GM18868 (cell line): ENCODE measurements around the gene OR1J1.

Experiments used
- ATAC-seq: cut with Tn5 transposase; IDR thresholded peaks from one replicate; pipeline ENCODE4 v1.9.1; 2021; ENCODE audit warnings: mild to moderate bottlenecking, moderate library complexity; ENCODE audit not compliant: unreplicated experiment

The OR1J1 gene, protein sequence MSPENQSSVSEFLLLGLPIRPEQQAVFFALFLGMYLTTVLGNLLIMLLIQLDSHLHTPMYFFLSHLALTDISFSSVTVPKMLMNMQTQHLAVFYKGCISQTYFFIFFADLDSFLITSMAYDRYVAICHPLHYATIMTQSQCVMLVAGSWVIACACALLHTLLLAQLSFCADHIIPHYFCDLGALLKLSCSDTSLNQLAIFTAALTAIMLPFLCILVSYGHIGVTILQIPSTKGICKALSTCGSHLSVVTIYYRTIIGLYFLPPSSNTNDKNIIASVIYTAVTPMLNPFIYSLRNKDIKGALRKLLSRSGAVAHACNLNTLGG

GRCh38 chr9:122477826-122478225 lies at the start of gene OR1J1:
OR1J1 (minus strand) TSS chr9:122477926; CDS start chr9:122477926, 0 bp downstream.
- ATAC-seq, result no peak

GRCh38 chr9:122527193-122527592 lies 49.5 kb upstream of the OR1J1 start, which contains the start of gene OR1N1:
OR1N1 (minus strand) TSS chr9:122527293; CDS start chr9:122527293, 0 bp downstream.
- no peak for ATAC-seq

DNA sequence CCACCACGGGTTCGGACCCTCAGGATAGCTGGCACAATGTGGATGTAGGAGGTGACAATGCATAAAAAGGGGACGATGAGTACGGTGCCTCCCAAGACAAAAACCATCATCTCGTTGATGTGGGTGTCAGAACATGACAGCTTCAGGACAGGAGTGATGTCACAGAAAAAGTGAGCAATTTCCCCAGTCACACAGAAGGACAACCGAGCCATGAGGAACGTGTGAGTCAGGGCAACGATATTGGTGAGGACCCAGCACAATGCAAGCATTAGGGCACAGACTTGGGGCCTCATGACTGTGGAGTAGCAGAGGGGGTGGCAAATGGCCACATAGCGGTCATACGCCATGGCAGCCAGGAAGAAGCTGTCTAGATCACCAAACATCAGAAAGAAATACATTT lies 48.9 kb upstream of the OR1J1 start:
- ATAC-seq, result no peak

- no peak for ATAC-seq
Observed at GRCh38 chr9:122519376-122519775, 41.6 kb upstream of the OR1J1 start.

GRCh38 chr9:122518841-122519240 lies 41.1 kb upstream of the OR1J1 start, which contains the start of gene OR1J4:
OR1J4 (plus strand) TSS chr9:122519141; CDS start chr9:122519141, 0 bp downstream.
- ATAC-seq, result no peak

DNA sequence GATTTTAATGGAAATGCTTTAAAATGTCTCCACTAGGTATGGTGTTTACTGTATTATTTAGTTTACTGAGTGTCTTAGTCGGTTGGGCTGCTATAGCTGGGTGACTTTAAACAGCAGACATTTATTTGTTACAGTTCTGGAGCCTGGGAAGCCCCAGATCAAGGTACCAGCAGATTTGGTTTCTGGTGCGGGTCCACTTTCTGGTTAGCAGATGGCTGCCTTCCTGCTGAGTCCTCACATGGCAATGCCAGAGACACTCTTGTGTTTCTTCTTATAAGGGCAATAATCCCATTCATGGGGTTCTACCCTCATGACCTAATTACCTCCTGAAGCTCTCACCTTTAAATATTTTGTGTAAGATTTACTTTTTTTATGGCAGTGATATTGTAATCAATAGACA lies 40.5 kb upstream of the OR1J1 start:
- no peak for ATAC-seq

GRCh38 chr9:122510502-122510901 lies 32.8 kb upstream of the OR1J1 start, which contains the start of gene OR1J2:
OR1J2 (plus strand) TSS chr9:122510802; CDS start chr9:122510802, 0 bp downstream.
- ATAC-seq, result no peak

DNA sequence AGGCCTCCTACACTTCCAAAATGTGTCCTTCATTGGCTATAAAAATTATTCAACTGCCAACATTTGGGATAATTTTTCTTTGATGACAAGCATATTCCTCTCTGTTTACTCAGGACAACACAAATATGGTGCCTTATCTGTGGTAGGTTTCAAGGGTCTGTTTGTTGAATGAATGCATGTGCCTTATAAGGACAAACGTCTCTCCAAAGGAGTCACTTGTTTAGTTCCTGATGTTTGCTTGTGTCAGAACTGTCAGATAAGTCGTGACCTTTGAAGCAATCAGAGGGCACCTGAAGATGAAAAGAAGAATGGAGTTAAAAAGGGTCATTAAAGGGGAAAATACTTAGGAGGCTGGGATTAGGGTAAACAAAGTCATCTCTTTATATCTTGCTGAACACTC lies 29.2 kb upstream of the OR1J1 start:
- ATAC-seq, result no peak

DNA sequence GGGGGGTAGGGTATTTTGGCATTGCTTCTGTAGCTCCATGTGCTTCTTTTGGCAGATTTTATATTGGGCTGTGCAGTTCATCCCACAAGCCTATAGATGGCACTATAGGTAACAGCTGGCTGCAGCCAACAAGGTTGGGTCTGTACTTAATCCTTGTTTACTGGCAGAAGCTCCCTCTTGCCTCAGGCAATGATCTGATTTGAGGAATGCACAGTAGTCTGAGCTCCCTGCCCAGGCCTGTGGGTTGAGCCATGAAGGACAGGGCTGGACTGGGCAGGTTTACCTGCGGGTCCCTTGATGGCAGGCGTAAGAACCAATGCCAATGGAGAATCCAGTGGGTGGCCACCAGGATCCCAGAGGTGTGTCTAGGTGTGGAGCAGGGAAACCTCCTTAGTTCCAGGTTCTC lies 21.2 kb upstream of the OR1J1 start:
- peak; percentile 74 for ATAC-seq

- no peak for ATAC-seq
Observed at GRCh38 chr9:122479062-122479461, 1.3 kb upstream of the OR1J1 start.

DNA sequence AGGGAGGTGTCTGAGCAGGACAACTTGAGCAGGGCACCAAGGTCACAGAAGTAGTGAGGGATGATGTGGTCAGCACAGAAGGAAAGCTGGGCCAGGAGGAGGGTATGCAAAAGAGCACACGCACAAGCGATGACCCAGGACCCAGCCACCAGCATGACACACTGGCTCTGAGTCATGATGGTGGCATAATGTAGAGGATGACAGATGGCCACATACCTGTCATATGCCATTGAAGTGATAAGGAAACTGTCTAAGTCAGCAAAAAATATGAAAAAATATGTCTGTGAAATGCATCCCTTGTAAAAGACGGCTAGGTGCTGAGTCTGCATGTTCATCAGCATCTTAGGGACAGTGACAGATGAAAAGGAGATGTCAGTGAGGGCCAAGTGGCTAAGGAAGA lies 380 bp downstream of the OR1J1 start:
- no peak for ATAC-seq

DNA sequence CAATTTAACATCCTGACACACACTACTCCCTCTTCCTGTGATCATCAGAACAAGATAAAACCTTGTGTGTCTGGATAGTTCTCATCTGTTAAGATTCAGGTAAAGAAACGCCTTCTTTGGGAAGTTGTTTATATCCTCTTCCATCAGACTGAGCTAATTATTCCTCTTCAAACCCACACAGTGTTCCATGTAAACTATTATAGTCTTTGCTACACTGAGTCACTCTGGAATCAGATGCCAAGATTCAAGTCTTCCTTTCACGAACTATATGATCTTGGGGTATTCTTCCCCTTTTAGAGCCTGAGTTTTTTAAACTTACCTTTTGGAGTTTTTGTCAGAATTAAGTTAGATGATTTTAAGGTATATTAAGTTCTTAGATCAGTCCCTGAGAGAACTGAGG lies 2.0 kb downstream of the OR1J1 start:
- no peak for ATAC-seq

DNA sequence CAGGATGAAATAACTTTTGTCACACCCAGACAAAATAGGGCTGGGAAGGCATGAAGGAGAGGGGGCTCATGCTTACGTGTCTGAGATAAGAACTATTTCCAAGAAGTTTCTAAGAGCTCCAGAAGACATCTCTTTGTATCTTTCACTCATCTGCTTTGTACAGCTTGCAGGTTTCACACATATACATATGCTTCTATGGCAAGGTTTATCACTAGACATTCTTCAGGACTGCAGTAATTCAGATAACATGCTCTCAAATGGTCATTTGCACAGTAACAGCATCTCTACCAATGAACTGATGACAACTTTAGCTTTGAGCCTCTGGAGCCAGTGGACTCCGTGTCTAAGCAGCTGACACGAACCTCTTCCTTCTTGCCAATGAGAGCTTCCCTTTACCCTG lies 3.2 kb downstream of the OR1J1 start:
- ATAC-seq, result no peak

DNA sequence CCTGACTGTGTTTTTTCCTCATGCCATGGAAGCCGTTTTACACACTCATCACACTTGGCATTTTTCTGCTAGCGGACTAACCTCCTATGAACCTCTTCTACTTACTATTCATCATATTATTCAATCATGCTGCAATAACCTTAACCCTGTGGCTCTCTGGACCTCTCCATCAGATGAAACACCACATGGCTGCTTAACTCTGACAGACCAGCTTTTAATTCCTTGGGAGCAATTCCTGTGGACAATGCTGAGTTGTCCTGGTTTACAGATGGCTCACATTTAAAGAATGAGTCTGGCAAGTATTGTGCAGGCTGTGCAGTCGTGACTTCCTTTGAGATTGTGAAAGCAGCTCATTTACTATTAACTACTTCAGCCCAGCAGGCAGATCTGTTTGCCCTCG lies 9.0 kb downstream of the OR1J1 start:
- no peak for ATAC-seq

- ATAC-seq, result no peak
Observed at GRCh38 chr9:122466456-122466855, 11.3 kb downstream of the OR1J1 start.

GRCh38 chr9:122464633-122465567 lies 12.8 kb downstream of the OR1J1 start:
- peak; percentile 86 for ATAC-seq

DNA sequence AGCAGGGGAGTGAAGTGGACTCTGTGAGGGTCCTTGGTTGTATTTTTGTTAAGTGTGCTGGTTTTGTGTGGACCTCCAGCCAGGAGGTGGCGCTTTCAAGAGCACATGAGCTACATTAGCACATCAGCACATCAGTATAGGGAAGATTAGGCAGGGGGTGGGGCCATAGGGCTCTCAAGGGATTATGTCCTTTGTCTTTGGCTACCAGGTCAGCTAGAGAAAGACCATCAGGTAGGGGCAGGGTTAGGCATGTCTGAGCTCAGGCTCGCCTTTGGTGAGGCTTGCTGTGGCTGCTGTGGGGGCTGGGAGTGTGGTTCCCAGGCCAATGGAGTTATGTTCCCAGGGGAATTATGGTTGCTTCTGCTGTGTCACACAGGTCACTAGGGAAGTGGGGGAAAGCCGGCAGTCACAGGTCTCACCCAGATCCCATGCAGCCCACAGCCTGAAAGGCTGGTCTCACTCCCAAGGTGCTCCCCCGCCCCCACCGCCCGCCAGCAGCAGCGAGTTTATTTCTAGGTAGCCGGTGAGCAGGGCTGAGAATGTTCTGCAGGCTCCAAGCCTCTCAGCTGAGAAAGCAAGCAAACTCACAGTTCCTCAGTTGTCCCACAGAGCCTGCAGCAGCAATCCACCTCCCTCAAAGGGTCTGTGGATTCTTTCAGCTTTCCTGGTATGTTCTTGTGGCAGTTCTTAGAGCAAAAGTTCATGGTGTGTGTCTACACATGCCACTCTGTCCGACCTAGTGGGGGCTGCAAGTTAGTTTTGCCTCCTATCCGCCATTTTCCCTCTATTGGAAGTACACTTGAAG lies 13.7 kb downstream of the OR1J1 start:
- ATAC-seq, result no peak

DNA sequence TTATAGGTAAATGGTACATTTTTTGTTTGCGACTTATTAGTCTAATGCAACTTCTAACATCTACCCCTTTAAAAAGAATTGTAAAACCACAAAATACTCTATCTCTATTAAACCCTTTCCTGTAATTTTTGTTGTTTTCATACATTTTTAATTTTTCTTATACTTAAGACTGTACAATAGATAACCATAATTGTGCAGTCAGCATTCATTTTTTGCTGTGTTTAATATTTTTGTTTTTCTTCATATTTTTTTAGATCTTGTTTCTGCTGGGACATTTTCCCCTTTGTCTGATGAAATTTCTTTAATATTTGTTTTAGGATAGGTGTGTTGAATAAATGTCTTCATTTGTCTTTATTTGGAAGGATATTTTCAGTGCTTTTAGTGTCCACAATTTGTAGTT lies 19.9 kb downstream of the OR1J1 start:
- no peak for ATAC-seq

DNA sequence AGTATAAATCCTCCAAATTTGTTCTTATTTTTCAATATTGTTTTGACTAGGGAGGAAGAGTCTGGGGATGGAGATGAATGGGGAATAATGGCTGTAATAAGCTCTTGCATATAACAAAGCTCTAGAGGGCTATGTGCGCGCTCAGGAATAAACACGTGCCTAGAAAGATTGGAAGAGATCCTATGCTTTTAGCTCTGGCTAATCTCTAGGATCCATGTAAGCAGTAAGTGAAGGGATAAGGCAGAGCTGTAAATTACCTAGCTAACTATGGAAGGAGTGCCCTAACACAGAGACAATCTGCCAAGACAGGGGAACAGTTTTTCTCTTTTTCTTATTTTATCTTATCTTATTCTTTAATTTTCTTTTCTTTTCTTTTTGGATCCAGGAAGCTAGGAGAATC lies 21.6 kb downstream of the OR1J1 start:
- ATAC-seq, result no peak

- ATAC-seq, result no peak
Observed at GRCh38 chr9:122453677-122454135, 24.0 kb downstream of the OR1J1 start.
